ENCODE data around the gene LCMT2. TPM values are rescaled to one million over a fixed set of nuclear protein-coding genes. Genes with fewer than 3 reads are reported as not detected.

LCMT2 gene
- total and polyA plus RNA-seq, 10 of the 15 experiments (the other 5 are each of a cell fraction or from before 2014, with no cell fraction given): 2.1 to 17.2 (median 14.9) TPM

- 15% methylated on average over 3 of the region's 4 CpGs for WGBS (ENCODE audit: insufficient coverage, insufficient replicate concordance, low lambda C conversion rate, missing lambda C conversion rate)
- no peak for TF ChIP-seq CHD4 (IDR thresholded peaks at IDR 0.05)
- no peak for TF ChIP-seq GABPA (IDR thresholded peaks at IDR 0.05; ENCODE audit: low read depth)
- TF ChIP-seq CHD1 (IDR thresholded peaks at IDR 0.05; ENCODE audit: low read depth, low read length): no peak
- no peak for TF ChIP-seq ATF3 (IDR thresholded peaks at IDR 0.05; ENCODE audit: borderline replicate concordance, extremely low read depth, low read depth, low read length)
- TF ChIP-seq ESRRA (IDR thresholded peaks at IDR 0.05; ENCODE audit: low read length): no peak
- no peak for TF ChIP-seq ZSCAN29 (IDR thresholded peaks at IDR 0.05)
- TF ChIP-seq BCL3 (IDR thresholded peaks at IDR 0.05; ENCODE audit: borderline replicate concordance, insufficient read depth, low read depth, low read length, poor library complexity, severe bottlenecking): no peak
- no peak for TF ChIP-seq POLR2A (IDR thresholded peaks at IDR 0.05; ENCODE audit: low read depth, low read length)
- TF ChIP-seq RFX5 (IDR thresholded peaks at IDR 0.05; ENCODE audit: low read depth, low read length): no peak
- TF ChIP-seq TAF1 (IDR thresholded peaks at IDR 0.05; ENCODE audit: borderline replicate concordance, low read depth, low read length): no peak
- no peak for TF ChIP-seq RELA (IDR thresholded peaks at IDR 0.05; ENCODE audit: borderline replicate concordance, partially characterized antibody)
- no peak for TF ChIP-seq SMARCA5 (IDR thresholded peaks at IDR 0.05)
- no peak for TF ChIP-seq NFXL1 (IDR thresholded peaks at IDR 0.05; ENCODE audit: borderline replicate concordance)
- no peak for TF ChIP-seq NFYA (IDR thresholded peaks at IDR 0.05; ENCODE audit: borderline replicate concordance, low read depth, low read length)
- TF ChIP-seq E2F4 (IDR thresholded peaks at IDR 0.05; ENCODE audit: low read depth, low read length): no peak
- no peak for TF ChIP-seq BRCA1 (IDR thresholded peaks at IDR 0.05; ENCODE audit: low read depth, low read length)
- H3K79me2 ChIP-seq (ENCODE audit: control insufficient read depth, insufficient read depth, low read length): no peaks in the 10 kb centered on the region
- no peaks in the 10 kb centered on the region for H3K9me3 ChIP-seq (replicated peaks; ENCODE audit: control insufficient read depth, insufficient read depth, low read length)
- DNase-seq (ENCODE audit: low read depth, low spot score) (no peak), FAIRE-seq (no peak), ATAC-seq (no peak)
- CTCF ChIA-PET: interaction anchor here (1.7 to 21.1 kb wide), 2 partner anchors 10 to 50 kb away, joined by 4 to 518 read pairs; partner anchors contain the start of gene EPB42
- in situ Hi-C loops (cut with MboI): no loop called here
- intact Hi-C loops (cut with micrococcal nuclease; ENCODE audit: unreplicated experiment): no loop called here
- RAD21 ChIA-PET (ENCODE audit: unreplicated experiment): interaction anchor here (0.7 to 2.0 kb wide), 2 partner anchors 10 to 52 kb away, joined by 3 to 9 read pairs; no protein-coding TSS in a partner anchor
- H3K4me1 ChIP-seq (ENCODE audit: control insufficient read depth, insufficient read depth, low read length): no peaks in the 10 kb centered on the region
- no peak overlapping the region for H3K27ac ChIP-seq (ENCODE audit: control insufficient read depth, insufficient read depth)
- H4K20me1 ChIP-seq (ENCODE audit: control insufficient read depth, insufficient read depth): no peaks in the 10 kb centered on the region
- H3K4me3 ChIP-seq: no peak overlapping the region
- SMC1A ChIA-PET (ENCODE audit: uncharacterized antibody, unreplicated experiment): interaction anchor here (1.7 kb wide), 1 partner anchor 52 kb away, joined by 9 read pairs; no protein-coding TSS in a partner anchor
- no TSS peak for BruUV-seq (replicated peaks)
- no peak overlapping the region for H2AFZ ChIP-seq (ENCODE audit: control insufficient read depth, low read depth, low read length)
- POLR2A ChIA-PET: no interaction called here
- H3K4me2 ChIP-seq (ENCODE audit: control insufficient read depth, insufficient read depth): no peak overlapping the region
- H3K9ac ChIP-seq (ENCODE audit: control insufficient read depth, insufficient read depth, low read length): no peak overlapping the region
- no peaks in the 10 kb centered on the region for H3K36me3 ChIP-seq (ENCODE audit: control insufficient read depth in 2 of 2, insufficient read depth in 2 of 2, low read length in 1 of 2)
- H3K27me3 ChIP-seq (replicated peaks in 1 of 2; ENCODE audit: control insufficient read depth in 2 of 2, insufficient read depth in 2 of 2, low read length in 1 of 2): no peaks in the 10 kb centered on the region
These were observed 52.5 kb downstream of the LCMT2 start for GRCh38 chr15:43277901-43278300.

Data from GM12878 (cell line).